CD14-positive monocyte (primary cell): ENCODE measurements around the gene APOO. TPM values are rescaled to one million over a fixed set of nuclear protein-coding genes. Genes with fewer than 3 reads are reported as not detected.

Source experiments
- DNase-seq, 3 donors: peaks; one replicate each; pipeline ENCODE4 v3.0.0-alpha.2; 2011 to 2022
- H2AFZ ChIP-seq: 2 replicates; pipeline ENCODE4 v1.6.0; 2012; ENCODE audit warnings: mild to moderate bottlenecking, low read depth, low read length, inconsistent platforms; ENCODE audit not compliant: insufficient read depth, poor library complexity, severe bottlenecking
- H3K27ac ChIP-seq, 2 donors: 1 replicate in 1 of 2; 2 replicates in 1 of 2; pipeline ENCODE4 v1.5.1; 2012 to 2013; ENCODE audit warnings: low read length in 2 of 2, control low read depth in 1 of 2, inconsistent platforms in 1 of 2, low read depth in 1 of 2, mild to moderate bottlenecking in 1 of 2
- H3K27me3 ChIP-seq, 2 donors: one replicate each; pipeline versions ENCODE4 v1.6.0 to v1.6.1; 2011 to 2013; ENCODE audit warnings: low read length in 2 of 2; ENCODE audit not compliant: control insufficient read depth in 2 of 2, insufficient read depth in 2 of 2
- H3K36me3 ChIP-seq, 2 donors: replicated peaks in 1 of 2; 1 replicate in 1 of 2; 2 replicates in 1 of 2; pipeline versions ENCODE4 v1.5.1 to v1.6.1; 2012 to 2013; ENCODE audit warnings: low read length in 2 of 2, control low read depth in 1 of 2, inconsistent platforms in 1 of 2, mild to moderate bottlenecking in 1 of 2; ENCODE audit not compliant: insufficient read depth in 2 of 2, control insufficient read depth in 1 of 2
- H3K4me1 ChIP-seq, 2 donors: 1 replicate in 1 of 2; 2 replicates in 1 of 2; pipeline versions ENCODE4 v1.5.1 to v1.6.1; 2012 to 2013; ENCODE audit warnings: low read length in 2 of 2, control low read depth in 1 of 2, inconsistent platforms in 1 of 2, mild to moderate bottlenecking in 1 of 2, moderate library complexity in 1 of 2; ENCODE audit not compliant: insufficient read depth in 2 of 2, control insufficient read depth in 1 of 2
- H3K4me2 ChIP-seq: replicated peaks from 2 replicates; pipeline ENCODE3; 2012; ENCODE audit warnings: low read length, moderate library complexity, mild to moderate bottlenecking; ENCODE audit not compliant: poor library complexity, severe bottlenecking; ENCODE audit errors: extremely low read depth
- H3K4me3 ChIP-seq, 3 experiments: fragments of 200-600 bp in 1 of 3; sonication (generic) in 1 of 3; replicated peaks in 1 of 3; 1 replicate in 2 of 3; 2 replicates in 1 of 3; pipeline ENCODE4 v1.5.1; 2011 to 2013; ENCODE audit warnings: low read length in 3 of 3, mild to moderate bottlenecking in 3 of 3, control low read depth in 2 of 3, low read depth in 2 of 3, inconsistent platforms in 1 of 3, moderate library complexity in 1 of 3
- H3K79me2 ChIP-seq: 2 replicates; pipeline ENCODE4 v1.6.0; 2012; ENCODE audit warnings: mild to moderate bottlenecking, control low read depth, inconsistent platforms, low read length, moderate library complexity; ENCODE audit not compliant: insufficient read depth
- H3K9ac ChIP-seq: 2 replicates; pipeline ENCODE4 v1.6.0; 2017; ENCODE audit warnings: low read length, mild to moderate bottlenecking; ENCODE audit not compliant: insufficient read depth, poor library complexity, severe bottlenecking
- H3K9me3 ChIP-seq, 2 donors: replicated peaks in 1 of 2; 1 replicate in 1 of 2; 2 replicates in 1 of 2; pipeline versions ENCODE4 v1.5.1 to v1.6.1; 2012 to 2013; ENCODE audit warnings: low read length in 2 of 2, control low read depth in 1 of 2; ENCODE audit not compliant: control insufficient read depth in 1 of 2, insufficient read depth in 1 of 2
- H4K20me1 ChIP-seq: 2 replicates; pipeline ENCODE4 v1.6.0; 2012; ENCODE audit warnings: mild to moderate bottlenecking, low read length, control low read depth, moderate library complexity; ENCODE audit not compliant: insufficient read depth
- H3K27ac Mint-ChIP-seq, 7 donors: one replicate each; pipeline ENCODE4 v1.8.0; 2020; ENCODE audit warnings: mild to moderate bottlenecking in 7 of 7, mixed read lengths in 7 of 7, moderate library complexity in 6 of 7, inconsistent platforms in 2 of 7
- H3K27me3 Mint-ChIP-seq, 3 donors: one replicate each; pipeline ENCODE4 v1.8.0; 2021 to 2022; ENCODE audit warnings: low read depth in 3 of 3, mild to moderate bottlenecking in 3 of 3, mixed read lengths in 3 of 3, moderate library complexity in 3 of 3, inconsistent platforms in 1 of 3
- H3K36me3 Mint-ChIP-seq, 2 donors: one replicate each; pipeline ENCODE4 v1.8.0; 2020; ENCODE audit warnings: mixed read lengths in 2 of 2, inconsistent platforms in 1 of 2, mild to moderate bottlenecking in 1 of 2
- H3K4me1 Mint-ChIP-seq: one replicate; pipeline ENCODE4 v1.8.0; 2020; ENCODE audit warnings: mild to moderate bottlenecking, mixed read lengths
- H3K4me3 Mint-ChIP-seq, 2 donors: one replicate each; pipeline ENCODE4 v1.8.0; 2020; ENCODE audit warnings: mild to moderate bottlenecking in 2 of 2, mixed read lengths in 2 of 2, moderate library complexity in 1 of 2
- H3K9me3 Mint-ChIP-seq, 7 donors: one replicate each; pipeline ENCODE4 v1.8.0; 2020 to 2022; ENCODE audit warnings: mixed read lengths in 7 of 7, mild to moderate bottlenecking in 6 of 7, moderate library complexity in 6 of 7, inconsistent platforms in 2 of 7
- WGBS: methylation state at CpG from one replicate; pipeline ENCODE4 v1.1.5; 2013; ENCODE audit warnings: missing lambda C conversion rate; ENCODE audit not compliant: insufficient coverage; 5-methylcytosine and 5-hydroxymethylcytosine counted together
- intact Hi-C, 2 donors: fragments of 100-400 bp; cut with micrococcal nuclease; formaldehyde crosslinking; loops; one replicate each; pipeline versions ENCODE4 v1.15.0 to v1.15.1; 2023
- polyA plus RNA-seq, 3 donors: library from polyadenylated mRNA; depleted of rRNA in 1 of 3; unstranded in 2 of 3; stranded (reverse) in 1 of 3; fragments of 300-500 nt in 2 of 3; fragments of >200 nt in 1 of 3; fragmentation: Illumina TruSeq in 2 of 3; gene quantifications; 1 replicate in 2 of 3; 2 replicates in 1 of 3; pipeline ENCODE4 v1.2.3, GENCODE V29; 2012 to 2021
- TF ChIP-seq, protein P1 (sequence below): fragments of 200-600 bp; IDR thresholded peaks from one replicate; pipeline ENCODE4 v1.8.0; 2022; ENCODE audit warnings: antibody characterized with exemption, mild to moderate bottlenecking

APOO gene
- polyA plus RNA-seq, 3 donors, result 3.3 to 8.3 (median 4.6) TPM

DNA sequence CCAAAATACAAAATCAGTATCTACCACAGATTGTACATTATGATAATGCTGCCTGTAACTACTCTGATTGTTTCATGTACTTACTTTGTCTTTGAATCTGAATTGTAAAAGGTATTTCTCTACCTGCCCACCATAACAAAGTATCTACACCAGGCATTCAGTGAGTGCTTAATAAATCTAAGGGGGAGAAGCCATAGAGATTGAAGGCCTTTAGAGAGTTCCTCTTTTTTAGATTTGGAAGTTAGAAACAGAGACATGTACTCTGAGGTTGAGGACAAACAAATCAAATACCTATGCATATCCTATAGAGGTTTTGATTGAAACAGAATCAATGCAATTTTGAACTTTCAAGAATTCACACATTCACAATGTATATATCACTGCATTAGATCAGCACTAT is 82.1 kb downstream of the APOO start:
- Mint-ChIP-seq H3K9me3 (peaks cover 0 to 2% (median 0%) of the 10 kb centered on the region in 7 donors), H3K4me1 (peaks cover 16% of the 10 kb centered on the region), H3K4me3 (no peak overlapping the region), H3K36me3 (no peaks in the 10 kb centered on the region), H3K27ac (peak overlapping the region in 4 of 7 donors; percentile 2 to 51 (median 22)), H3K27me3 (peaks cover 0 to 7% (median 0%) of the 10 kb centered on the region in 3 donors)
- Histone ChIP-seq H3K4me2 (no peak overlapping the region), H3K4me1 (peaks cover 14 to 15% of the 10 kb centered on the region in 2 donors), H3K9me3 (no peaks in the 10 kb centered on the region), H3K9ac (no peak overlapping the region), H4K20me1 (no peaks in the 10 kb centered on the region), H2AFZ (no peak overlapping the region), H3K79me2 (no peaks in the 10 kb centered on the region), H3K36me3 (no peaks in the 10 kb centered on the region), H3K4me3 (no peak overlapping the region), H3K27me3 (no peaks in the 10 kb centered on the region), H3K27ac (no peak overlapping the region)
- DNase-seq, result no peak
- TF ChIP-seq, protein P1, sequence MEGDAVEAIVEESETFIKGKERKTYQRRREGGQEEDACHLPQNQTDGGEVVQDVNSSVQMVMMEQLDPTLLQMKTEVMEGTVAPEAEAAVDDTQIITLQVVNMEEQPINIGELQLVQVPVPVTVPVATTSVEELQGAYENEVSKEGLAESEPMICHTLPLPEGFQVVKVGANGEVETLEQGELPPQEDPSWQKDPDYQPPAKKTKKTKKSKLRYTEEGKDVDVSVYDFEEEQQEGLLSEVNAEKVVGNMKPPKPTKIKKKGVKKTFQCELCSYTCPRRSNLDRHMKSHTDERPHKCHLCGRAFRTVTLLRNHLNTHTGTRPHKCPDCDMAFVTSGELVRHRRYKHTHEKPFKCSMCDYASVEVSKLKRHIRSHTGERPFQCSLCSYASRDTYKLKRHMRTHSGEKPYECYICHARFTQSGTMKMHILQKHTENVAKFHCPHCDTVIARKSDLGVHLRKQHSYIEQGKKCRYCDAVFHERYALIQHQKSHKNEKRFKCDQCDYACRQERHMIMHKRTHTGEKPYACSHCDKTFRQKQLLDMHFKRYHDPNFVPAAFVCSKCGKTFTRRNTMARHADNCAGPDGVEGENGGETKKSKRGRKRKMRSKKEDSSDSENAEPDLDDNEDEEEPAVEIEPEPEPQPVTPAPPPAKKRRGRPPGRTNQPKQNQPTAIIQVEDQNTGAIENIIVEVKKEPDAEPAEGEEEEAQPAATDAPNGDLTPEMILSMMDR, result no peak
- intact Hi-C loops, result no loop called here

DNA sequence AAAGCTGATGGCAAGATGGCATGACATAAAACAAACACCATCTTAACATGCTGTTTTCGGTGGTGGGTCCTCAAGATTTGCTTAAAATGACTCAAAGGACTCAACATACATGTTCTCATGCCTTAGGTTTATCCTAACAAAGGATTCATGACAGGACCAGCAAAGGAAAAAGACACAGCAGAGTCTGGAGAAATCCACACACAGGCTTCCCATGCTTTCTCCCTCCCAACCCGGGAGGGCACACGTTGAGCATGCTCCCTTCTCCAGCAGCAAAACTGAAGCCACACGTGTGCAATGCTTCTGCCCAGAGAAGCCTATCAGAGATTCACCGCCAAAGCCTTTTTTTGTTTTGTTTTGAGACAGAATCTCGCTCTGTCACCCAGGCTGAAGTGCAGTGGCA is 84.9 kb downstream of the APOO start:
- Histone ChIP-seq H3K4me2 (no peak overlapping the region), H4K20me1 (no peaks in the 10 kb centered on the region), H3K27me3 (no peaks in the 10 kb centered on the region), H3K27ac (no peak overlapping the region), H3K79me2 (no peaks in the 10 kb centered on the region), H2AFZ (no peak overlapping the region), H3K36me3 (no peaks in the 10 kb centered on the region), H3K9ac (no peak overlapping the region), H3K4me3 (no peak overlapping the region), H3K9me3 (no peaks in the 10 kb centered on the region), H3K4me1 (peaks cover 14 to 16% of the 10 kb centered on the region in 2 donors)
- Mint-ChIP-seq H3K4me3 (no peak overlapping the region), H3K36me3 (no peaks in the 10 kb centered on the region), H3K27me3 (peaks cover 0 to 5% (median 0%) of the 10 kb centered on the region in 3 donors), H3K4me1 (peaks cover 17% of the 10 kb centered on the region), H3K9me3 (peaks cover 0 to under 1% (median 0%) of the 10 kb centered on the region in 7 donors), H3K27ac (no peak overlapping the region)
- intact Hi-C loops, result no loop called here
- 100% methylated on average over 4 of the region's 6 CpGs for WGBS
- TF ChIP-seq, protein P1, result no peak
- DNase-seq, result no peak
